ENCODE measurements around the gene LRRC73.
"Not testable (repeated sequence)": the region's sequence is repeated elsewhere in the genome, so short reads cannot be mapped to it uniquely, and the experiment has no call there.

LRRC73 gene

GRCh38 chr6:43459535-43459934 is 50.6 kb downstream of the LRRC73 start:
- DNase-seq: no peak

GRCh38 chr6:43458154-43458553 is 52.0 kb downstream of the LRRC73 start:
- DNase-seq: not testable (repeated sequence)

- DNase-seq: no peak
These were observed 52.5 kb downstream of the LRRC73 start for GRCh38 chr6:43457643-43458042.
